GM18868 (cell line): ENCODE results near the gene NCF4.

Experiments
- ATAC-seq: cut with Tn5 transposase; IDR thresholded peaks from one replicate; pipeline ENCODE4 v1.9.1; 2021; ENCODE audit warnings: mild to moderate bottlenecking, moderate library complexity; ENCODE audit not compliant: unreplicated experiment

NCF4 gene

GRCh38 chr22:36863979-36864378, 3.2 kb downstream of the NCF4 start:
- ATAC-seq, result no peak

DNA sequence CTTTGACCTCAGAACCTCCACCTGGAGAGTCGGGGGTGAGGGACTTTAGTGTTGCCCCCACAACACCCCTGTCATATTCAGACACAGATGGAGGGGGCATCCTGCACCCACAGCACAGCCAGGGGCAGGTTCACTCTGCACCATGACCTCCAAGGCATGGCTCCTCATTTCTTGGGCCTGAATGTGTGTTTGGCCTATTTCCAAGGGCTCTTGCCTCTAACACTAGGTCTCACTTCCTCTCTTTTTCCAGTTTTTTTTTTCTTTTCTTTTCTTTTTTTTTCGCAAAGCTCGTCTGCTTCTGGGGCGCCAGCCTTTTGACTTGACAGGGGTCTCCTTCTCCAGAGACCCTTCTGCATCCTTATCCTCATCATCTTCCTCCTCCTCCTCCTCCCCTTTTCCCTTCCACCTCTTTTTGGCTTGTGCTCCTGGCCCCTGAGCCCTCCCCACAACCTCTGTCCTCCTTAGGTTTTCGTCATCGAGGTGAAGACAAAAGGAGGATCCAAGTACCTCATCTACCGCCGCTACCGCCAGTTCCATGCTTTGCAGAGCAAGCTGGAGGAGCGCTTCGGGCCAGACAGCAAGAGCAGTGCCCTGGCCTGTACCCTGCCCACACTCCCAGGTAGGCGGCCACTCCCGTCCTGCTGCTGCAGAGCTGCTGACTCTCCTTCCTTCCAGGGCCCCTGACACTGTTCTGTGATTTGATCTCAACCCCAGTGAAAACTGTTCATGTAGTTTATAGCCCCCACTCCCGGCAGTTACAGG, 3.8 kb downstream of the NCF4 start:
- no peak for ATAC-seq

DNA sequence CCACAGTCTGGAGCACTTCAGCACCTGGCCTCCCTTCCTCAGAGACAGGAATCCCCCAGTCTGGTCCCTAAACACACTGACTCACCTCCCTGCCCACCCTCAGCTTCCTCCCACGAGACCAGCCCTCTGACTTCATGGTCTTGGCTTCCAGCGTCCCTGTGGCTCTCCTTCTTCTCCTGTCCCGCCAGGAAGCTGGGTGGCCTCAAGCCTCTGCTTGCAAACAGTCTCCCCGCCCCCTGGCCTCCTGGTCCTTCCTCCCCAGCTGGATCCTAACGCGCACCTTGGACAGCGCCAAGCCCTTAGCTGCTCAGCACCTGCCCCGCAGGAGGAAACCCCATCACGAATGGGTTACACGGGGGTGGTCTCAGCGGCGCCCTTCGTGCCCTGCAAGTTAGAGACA, 4.5 kb downstream of the NCF4 start:
- no peak for ATAC-seq

DNA sequence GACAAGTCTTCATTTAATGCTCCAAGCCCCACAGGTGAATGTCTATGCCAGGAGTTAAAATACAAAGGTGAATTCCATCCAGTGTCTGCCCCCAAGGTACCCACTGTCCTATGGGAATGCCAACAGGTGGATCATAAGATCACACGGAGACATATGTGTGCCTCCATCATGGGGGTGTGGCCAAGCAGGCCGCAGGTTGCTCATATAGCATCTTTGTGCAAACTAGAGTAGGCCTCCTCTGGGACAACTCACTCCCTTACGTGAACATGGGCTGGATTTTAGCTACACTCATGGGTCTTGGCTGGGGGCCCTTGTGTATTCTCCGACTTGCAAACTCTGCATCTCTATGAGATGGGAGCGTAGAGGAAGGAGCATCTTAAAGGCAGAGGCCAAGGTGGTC, 6.9 kb downstream of the NCF4 start:
- no peak for ATAC-seq

- ATAC-seq, result no peak
Observed at GRCh38 chr22:36868546-36869181, 7.9 kb downstream of the NCF4 start.

- no peak for ATAC-seq
Observed at GRCh38 chr22:36870250-36870649, 9.4 kb downstream of the NCF4 start.

DNA sequence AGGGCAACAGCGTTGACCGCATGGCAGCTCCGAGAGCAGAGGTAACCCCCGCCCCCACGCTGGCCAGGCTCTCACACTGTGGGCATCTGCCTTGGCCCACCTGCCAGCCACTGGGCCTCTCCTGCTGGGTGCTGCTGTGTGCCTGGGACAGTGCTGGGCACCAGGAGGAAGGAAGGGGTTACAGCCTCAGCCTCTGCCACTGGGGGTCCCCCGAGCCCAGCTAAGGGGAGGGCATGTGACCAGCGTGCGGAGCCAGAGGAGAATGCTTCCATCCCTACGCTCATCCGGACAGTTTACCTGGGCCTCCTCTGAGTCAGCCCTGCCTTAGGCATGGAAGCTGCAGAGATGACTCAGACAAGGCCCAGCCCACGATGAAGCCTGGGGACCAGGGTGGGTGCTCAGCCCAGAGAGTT, 10.9 kb downstream of the NCF4 start:
- no peak for ATAC-seq

- no peak for ATAC-seq
Observed at GRCh38 chr22:36872084-36872483, 11.3 kb downstream of the NCF4 start.

GRCh38 chr22:36872866-36873498, 12.2 kb downstream of the NCF4 start:
- no peak for ATAC-seq

DNA sequence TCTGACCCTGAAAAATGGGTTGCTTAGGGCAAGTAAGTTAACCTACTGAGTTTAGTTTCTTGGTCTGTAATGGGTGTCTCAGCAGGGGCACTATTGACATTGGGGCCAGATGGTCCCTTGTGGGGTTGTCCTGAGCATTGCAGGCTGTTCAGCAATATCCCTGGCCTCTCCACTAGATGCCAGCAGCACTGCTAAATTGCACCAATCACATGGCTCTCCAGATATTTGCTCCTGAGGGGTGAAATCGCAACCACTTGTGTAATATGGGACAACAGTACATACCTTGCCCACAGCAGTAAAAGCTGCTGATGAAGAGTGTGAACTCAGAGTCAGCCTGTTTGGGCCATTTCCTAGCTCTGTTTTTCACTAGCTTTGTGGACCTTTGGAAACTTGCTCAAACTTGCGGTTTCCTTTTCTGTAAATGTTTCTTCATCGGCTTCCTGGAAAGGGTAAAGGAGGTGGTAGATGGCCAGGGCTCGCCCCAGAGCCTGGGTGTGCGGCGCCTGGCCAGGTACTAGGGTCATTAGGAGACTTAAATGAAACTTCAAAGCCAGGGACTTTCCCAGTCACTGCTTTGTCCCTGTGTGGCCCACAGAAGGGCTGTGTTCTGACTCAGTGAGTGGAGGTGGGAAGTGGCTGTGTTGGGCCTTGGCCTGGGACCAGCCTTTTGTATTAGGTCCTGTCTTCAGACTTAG, 13.0 kb downstream of the NCF4 start:
- peak; percentile 72 for ATAC-seq

- no peak for ATAC-seq
Observed at GRCh38 chr22:36874309-36874696, 13.5 kb downstream of the NCF4 start.

GRCh38 chr22:36874736-36875135, 13.9 kb downstream of the NCF4 start:
- no peak for ATAC-seq

DNA sequence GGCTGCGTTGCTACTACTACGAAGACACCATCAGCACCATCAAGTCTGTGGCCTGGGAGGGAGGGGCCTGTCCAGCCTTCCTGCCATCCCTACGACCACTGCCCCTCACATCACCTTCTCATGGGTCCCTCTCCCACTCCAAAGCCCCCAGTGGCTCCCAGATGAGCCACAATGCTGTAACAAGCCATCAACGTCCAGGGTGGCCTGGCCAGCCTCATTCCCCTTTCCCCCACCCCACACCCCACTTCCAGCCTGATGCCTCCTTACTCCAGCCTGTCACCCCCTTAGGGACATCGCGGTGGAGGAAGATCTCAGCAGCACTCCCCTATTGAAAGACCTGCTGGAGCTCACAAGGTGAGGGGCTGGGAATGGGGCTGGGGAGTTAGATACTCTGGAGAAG, 14.9 kb downstream of the NCF4 start:
- ATAC-seq, result no peak

DNA sequence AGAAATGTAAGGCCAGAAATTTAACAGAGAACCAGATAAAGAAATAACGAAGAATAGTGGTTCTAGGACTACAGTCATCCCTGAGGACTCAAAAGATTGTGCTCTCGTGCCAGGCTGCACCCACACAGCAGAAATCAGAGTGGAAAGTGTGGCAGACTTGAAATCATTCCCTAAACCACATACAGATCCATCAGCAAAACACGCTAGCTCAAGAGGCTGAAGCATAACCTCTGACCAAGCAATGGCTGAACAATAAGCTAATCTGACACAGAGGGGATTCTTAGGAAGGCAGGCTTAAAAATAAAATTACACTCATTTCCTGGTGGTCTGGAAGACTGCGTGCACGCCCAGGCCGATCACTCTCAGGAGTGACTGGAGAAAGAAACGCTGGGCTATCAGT, 19.0 kb downstream of the NCF4 start:
- no peak for ATAC-seq

GRCh38 chr22:36881504-36882245, 20.9 kb downstream of the NCF4 start:
- no peak for ATAC-seq

DNA sequence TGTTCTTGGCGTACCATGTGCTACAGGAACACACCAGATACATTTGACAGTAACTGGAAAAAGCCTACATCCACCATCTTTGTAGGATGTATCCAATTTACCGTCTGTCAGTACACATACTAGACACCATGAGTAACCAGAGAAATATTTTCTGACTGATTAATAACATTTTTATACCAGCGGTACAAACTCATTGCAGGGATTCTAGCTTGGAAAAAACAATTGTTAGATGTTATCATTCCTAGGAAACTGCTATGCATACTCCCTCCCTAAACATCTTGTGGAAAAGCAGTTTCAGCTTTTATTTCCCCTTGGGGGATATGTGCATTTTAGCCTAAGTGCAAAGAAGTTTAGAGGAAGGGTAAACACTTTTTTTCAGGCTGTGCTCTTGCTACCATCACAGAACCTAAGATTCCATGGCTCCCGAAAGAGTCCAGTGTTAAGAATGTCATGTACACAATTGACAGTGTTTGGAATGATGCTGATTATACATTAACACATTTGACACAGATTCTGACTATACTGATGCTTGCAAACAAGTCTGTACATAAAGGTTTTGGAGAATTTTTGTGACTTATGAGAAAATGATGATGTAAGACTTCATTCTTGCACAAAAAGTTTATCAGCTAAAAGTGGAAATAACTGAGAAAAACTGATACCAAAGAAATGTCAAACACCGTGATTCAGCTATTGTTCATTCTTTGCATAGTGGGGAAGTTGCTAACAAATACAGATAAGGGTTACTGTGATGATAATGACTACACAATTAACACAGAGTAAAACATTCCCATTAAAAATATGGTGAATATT, 23.7 kb downstream of the NCF4 start:
- ATAC-seq, result no peak

GRCh38 chr22:36885474-36885873, 24.7 kb downstream of the NCF4 start:
- ATAC-seq, result no peak

DNA sequence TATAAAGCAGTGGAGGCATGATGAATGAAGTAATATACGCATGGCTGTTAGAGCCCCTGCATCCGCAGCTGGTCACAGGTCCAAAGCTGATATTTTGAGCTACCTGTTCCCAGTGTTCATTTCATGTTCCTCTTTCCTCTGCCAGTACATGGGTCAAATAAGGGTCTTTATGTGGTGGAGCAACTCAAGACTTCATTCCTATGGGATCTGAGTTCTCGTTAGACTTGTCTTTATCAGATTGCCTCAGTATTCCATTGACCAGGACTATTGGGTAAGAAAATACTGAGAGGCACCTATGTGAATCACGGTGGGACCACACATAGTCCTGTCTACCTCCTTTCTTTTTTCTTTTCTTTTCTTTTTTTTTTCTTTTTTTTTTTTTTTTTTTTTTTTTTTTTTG, 25.2 kb downstream of the NCF4 start:
- ATAC-seq, result no peak

DNA sequence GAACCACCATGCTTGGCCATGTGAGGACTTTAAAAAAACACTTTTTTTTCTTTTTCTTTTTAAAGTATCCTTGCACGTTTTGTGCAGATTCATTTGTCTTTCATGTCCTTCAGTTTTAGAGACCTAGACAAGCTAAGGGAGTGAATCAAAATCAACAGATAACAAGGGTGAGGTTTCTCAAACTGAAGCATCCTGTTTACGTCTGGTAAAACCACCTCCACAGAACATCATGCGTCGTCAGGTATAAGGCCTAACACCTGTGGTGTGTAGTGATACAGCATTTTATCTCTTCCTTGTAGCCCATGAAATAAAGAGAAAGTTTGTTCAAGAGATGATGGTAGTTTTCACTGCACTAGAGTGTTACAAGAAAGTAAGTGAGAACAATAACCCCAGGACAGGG, 26.4 kb downstream of the NCF4 start:
- no peak for ATAC-seq

DNA sequence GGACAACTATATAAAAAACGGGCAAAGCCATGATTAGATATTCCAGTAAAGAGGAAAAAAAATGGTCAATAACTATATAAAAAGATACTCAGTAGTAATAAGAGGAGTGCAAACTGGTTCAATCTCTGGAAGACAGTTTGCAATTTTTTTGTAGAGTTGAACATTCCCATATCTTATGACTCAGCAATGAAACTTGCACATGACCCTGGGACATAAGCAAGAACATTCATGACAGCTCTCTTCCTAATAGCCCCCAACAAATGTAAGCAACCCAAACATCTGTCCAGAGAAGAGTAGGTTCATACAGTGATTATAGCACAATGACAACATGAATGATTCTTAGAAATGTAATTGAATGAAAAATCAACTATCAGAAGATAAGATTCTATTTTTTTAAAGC, 30.8 kb downstream of the NCF4 start:
- ATAC-seq, result no peak
